ENCODE data around the gene DDX42. TPM values are rescaled to one million over a fixed set of nuclear protein-coding genes. Genes with fewer than 3 reads are reported as not detected.

Gene DDX42
- total and polyA plus RNA-seq, 9 of the 15 experiments (the other 6 are each of a cell fraction or from before 2014, with no cell fraction given): 16.5 to 149 (median 87.6) TPM

DNA sequence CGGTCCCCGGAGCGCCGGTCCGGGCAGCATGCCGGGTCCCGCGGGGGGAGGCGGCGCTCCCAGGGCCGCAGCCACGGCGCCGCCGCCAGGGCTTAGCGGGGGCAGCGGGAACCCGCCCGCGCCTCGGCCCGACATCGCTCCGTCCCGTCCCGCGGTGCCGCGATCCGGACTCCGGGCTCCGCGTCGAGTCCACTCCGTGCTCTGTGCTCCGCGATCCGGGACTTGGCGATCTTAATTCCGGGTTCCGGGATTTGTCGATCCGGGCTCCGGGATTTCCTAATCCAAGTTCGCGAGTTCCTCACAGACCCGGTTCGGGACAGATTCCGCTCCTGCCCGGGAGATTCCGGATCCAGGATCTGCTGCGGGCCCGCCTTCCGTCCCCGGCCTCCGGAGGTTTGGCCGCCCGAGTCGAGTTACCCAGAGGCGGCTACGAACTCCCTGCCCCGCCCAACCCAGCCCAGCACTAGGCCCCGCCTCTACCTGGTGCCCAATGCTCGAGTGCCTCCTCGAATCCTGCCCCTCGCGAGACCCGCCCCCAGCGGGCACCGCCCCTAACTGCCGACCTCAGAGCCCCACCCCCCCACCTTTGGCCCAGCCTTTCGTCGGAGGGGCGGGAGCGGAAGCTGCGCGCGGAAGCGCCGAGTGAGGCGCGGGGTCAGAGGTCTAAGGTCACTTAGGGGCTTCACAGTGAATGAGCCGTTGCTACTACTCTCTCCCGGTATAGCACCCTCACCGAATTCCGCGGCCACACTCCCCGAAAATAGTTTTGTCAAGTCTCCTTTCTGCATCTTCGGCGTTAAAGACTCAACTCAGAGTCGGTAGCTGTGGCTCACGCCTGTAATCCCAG lies 68.8 kb downstream of the DDX42 start, which contains the start of gene SMARCD2 (continued):
- peak; percentile 29; the same call in 1 of the 2 replicates for TF ChIP-seq JUNB (CRISPR knock-in tag; conservative IDR thresholded peaks at IDR 0.05)
- peak; percentile 88 for TF ChIP-seq RNF2 (IDR thresholded peaks at IDR 0.05)
- TF ChIP-seq GATA2 (CRISPR knock-in tag; IDR thresholded peaks at IDR 0.05): no peak
- TF ChIP-seq FUS (optimal IDR thresholded peaks at IDR 0.05; ENCODE audit: low read depth, low read length): peak; percentile 68
- peak; percentile 90 for TF ChIP-seq RFX5 (IDR thresholded peaks at IDR 0.05; ENCODE audit: low read depth, low read length)
- TF ChIP-seq SETDB1 (IDR thresholded peaks at IDR 0.05; ENCODE audit: low read length): peak; percentile 51
- peak; percentile 98 for TF ChIP-seq CXXC5 (CRISPR knock-in tag; IDR thresholded peaks at IDR 0.05)
- TF ChIP-seq ZNF324 (CRISPR knock-in tag; IDR thresholded peaks at IDR 0.05): 0 out of 2 replicates have a peak, but pooled peaks have one; percentile 7
- TF ChIP-seq TRIM28 (IDR thresholded peaks at IDR 0.05): peak; percentile 89
- TF ChIP-seq, protein P1, sequence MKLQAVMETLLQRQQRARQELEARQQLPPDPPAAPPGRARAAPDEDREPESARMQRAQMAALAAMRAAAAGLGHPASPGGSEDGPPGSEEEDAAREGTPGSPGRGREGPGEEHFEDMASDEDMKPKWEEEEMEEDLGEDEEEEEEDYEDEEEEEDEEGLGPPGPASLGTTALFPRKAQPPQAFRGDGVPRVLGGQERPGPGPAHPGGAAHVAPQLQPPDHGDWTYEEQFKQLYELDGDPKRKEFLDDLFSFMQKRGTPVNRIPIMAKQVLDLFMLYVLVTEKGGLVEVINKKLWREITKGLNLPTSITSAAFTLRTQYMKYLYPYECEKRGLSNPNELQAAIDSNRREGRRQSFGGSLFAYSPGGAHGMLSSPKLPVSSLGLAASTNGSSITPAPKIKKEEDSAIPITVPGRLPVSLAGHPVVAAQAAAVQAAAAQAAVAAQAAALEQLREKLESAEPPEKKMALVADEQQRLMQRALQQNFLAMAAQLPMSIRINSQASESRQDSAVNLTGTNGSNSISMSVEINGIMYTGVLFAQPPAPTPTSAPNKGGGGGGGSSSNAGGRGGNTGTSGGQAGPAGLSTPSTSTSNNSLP (IDR thresholded peaks at IDR 0.05; ENCODE audit: borderline replicate concordance, low read depth, low read length): peak; percentile 100
- TF ChIP-seq, protein P2, sequence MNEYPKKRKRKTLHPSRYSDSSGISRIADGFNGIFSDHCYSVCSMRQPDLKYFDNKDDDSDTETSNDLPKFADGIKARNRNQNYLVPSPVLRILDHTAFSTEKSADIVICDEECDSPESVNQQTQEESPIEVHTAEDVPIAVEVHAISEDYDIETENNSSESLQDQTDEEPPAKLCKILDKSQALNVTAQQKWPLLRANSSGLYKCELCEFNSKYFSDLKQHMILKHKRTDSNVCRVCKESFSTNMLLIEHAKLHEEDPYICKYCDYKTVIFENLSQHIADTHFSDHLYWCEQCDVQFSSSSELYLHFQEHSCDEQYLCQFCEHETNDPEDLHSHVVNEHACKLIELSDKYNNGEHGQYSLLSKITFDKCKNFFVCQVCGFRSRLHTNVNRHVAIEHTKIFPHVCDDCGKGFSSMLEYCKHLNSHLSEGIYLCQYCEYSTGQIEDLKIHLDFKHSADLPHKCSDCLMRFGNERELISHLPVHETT (CRISPR knock-in tag; conservative IDR thresholded peaks at IDR 0.05 in 1 of 2, IDR thresholded peaks at IDR 0.05 in 1 of 2): peak in 1 of 2 experiments; percentile 97; a peak in 2 of 4 replicates
- no peak for TF ChIP-seq SRSF7 (optimal IDR thresholded peaks at IDR 0.05; ENCODE audit: low read depth, low read length)
- peak; percentile 91 for TF ChIP-seq MTA3 (IDR thresholded peaks at IDR 0.05; ENCODE audit: borderline replicate concordance)
- 0 out of 2 replicates have a peak, but pooled peaks have one; percentile 24 for TF ChIP-seq HSF4 (CRISPR knock-in tag; IDR thresholded peaks at IDR 0.05; ENCODE audit: borderline replicate concordance)
- TF ChIP-seq, protein P3, sequence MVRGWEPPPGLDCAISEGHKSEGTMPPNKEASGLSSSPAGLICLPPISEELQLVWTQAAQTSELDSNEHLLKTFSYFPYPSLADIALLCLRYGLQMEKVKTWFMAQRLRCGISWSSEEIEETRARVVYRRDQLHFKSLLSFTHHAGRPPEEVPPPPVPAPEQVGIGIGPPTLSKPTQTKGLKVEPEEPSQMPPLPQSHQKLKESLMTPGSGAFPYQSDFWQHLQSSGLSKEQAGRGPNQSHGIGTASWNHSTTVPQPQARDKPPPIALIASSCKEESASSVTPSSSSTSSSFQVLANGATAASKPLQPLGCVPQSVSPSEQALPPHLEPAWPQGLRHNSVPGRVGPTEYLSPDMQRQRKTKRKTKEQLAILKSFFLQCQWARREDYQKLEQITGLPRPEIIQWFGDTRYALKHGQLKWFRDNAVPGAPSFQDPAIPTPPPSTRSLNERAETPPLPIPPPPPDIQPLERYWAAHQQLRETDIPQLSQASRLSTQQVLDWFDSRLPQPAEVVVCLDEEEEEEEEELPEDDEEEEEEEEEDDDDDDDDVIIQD (CRISPR knock-in tag; IDR thresholded peaks at IDR 0.05): 0 out of 2 replicates have a peak, but pooled peaks have one; percentile 57
- TF ChIP-seq HDGF (IDR thresholded peaks at IDR 0.05): 0 out of 2 replicates have a peak, but pooled peaks have one; percentile 64
- peak; percentile 91 for TF ChIP-seq TARDBP (IDR thresholded peaks at IDR 0.05)
- TF ChIP-seq ZNF707 (CRISPR knock-in tag; conservative IDR thresholded peaks at IDR 0.05): no peak
- no peak for TF ChIP-seq POLR2AphosphoS2 (IDR thresholded peaks at IDR 0.05; ENCODE audit: low read length)
- TF ChIP-seq CCNT2 (IDR thresholded peaks at IDR 0.05; ENCODE audit: borderline replicate concordance, extremely low read depth, insufficient read length, low read depth, low read length): peak; percentile 93
- TF ChIP-seq SUPT5H (IDR thresholded peaks at IDR 0.05): peak; percentile 88
- TF ChIP-seq SNRNP70 (optimal IDR thresholded peaks at IDR 0.05; ENCODE audit: low read depth, low read length): no peak
- TF ChIP-seq CHD2 (IDR thresholded peaks at IDR 0.05; ENCODE audit: low read depth, low read length): peak; percentile 96
- no peak for TF ChIP-seq PCBP1 (IDR thresholded peaks at IDR 0.05; ENCODE audit: low read depth, low read length, poor library complexity, severe bottlenecking)
- no peak for TF ChIP-seq CEBPB (tag; IDR thresholded peaks at IDR 0.05)
